Large intestine (tissue), 3 donors: Measurements from ENCODE around the gene ANKS1B. TPM values are rescaled to one million over a fixed set of nuclear protein-coding genes. Genes with fewer than 3 reads are reported as not detected.

Experiments used
- DNase-seq, 2 donors: peaks; one replicate each; pipeline versions ENCODE4 v3.0.0 to v3.0.0-alpha.2; 2013
- H3K27ac ChIP-seq: one replicate; pipeline ENCODE4 v1.5.1; 2013; ENCODE audit warnings: low read length
- H3K27me3 ChIP-seq: 2 replicates; pipeline ENCODE4 v1.6.1; 2013; ENCODE audit warnings: low read length; ENCODE audit not compliant: control insufficient read depth, insufficient read depth
- H3K36me3 ChIP-seq: 2 replicates; pipeline ENCODE4 v1.6.1; 2013; ENCODE audit warnings: low read length; ENCODE audit not compliant: control insufficient read depth, insufficient read depth
- H3K4me1 ChIP-seq: one replicate; pipeline ENCODE4 v1.6.1; 2013; ENCODE audit warnings: low read length; ENCODE audit not compliant: control insufficient read depth, insufficient read depth
- H3K4me3 ChIP-seq: one replicate; pipeline ENCODE4 v1.5.1; 2013; ENCODE audit warnings: low read length
- H3K9me3 ChIP-seq: one replicate; pipeline ENCODE4 v1.6.1; 2013; ENCODE audit warnings: mild to moderate bottlenecking, low read depth, low read length, moderate library complexity; ENCODE audit not compliant: control insufficient read depth
- WGBS: methylation state at CpG from one replicate; pipeline ENCODE4 v1.1.5; 2013; ENCODE audit warnings: low lambda C conversion rate; ENCODE audit not compliant: insufficient coverage; 5-methylcytosine and 5-hydroxymethylcytosine counted together
- polyA plus RNA-seq: library from polyadenylated mRNA; unstranded; fragments of 120-200 nt; gene quantifications from one replicate; pipeline ENCODE4 v1.2.1, GENCODE V29; 2013

The ANKS1B gene
- polyA plus RNA-seq, 1 donor, result 2.4 TPM

DNA sequence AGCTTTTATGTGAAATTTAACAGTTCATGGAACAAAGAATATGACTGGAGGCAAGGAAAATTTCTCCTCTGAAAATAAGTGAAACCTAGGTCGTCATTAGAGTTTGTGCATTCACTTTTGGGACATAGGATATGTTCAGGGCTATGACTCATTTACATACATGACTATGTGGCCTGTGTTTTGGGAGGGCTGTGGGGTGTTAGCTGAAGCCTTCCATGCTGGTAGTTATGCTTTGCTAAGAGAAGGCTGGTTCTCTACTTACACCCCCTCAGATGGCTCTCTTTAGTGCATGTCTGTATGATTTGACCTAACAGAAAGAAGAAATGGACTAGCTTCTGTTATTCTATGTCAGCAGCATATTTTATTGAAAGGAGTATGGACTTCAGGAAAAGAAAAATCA, 753.7 kb downstream of the ANKS1B start:
- Histone ChIP-seq H3K4me1 (no peaks in the 10 kb centered on the region), H3K9me3 (no peaks in the 10 kb centered on the region), H3K27me3 (no peaks in the 10 kb centered on the region), H3K4me3 (no peak overlapping the region), H3K36me3 (no peaks in the 10 kb centered on the region), H3K27ac (no peak overlapping the region)
- no peak for DNase-seq
- no CpG with 5 or more reads among the region's 1 CpG for WGBS

DNA sequence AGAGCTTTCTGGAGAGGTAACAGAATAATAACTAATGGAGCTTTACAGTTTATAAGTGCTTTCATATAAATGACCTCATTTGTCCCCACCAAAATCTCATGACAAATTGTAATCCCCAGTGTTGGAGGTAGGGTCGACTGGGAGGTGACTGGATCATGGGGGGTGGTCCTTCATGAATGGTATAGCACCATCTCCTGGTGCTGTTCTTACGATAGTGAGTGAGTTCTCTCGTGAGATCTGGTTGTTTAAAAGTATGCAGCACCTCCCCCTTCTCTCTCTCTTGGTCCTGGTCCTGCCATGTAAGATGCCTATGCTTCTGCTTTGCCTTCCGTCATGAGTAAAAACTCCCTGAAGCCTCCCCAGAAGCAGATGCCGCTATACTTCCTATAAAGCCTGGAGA, 760.5 kb downstream of the ANKS1B start:
- no peak overlapping the region for H3K27ac ChIP-seq
- WGBS, result no CpG with 5 or more reads among the region's 5 CpGs
- no peaks in the 10 kb centered on the region for H3K27me3 ChIP-seq
- no peaks in the 10 kb centered on the region for H3K36me3 ChIP-seq
- no peak for DNase-seq
- H3K4me1 ChIP-seq, result no peaks in the 10 kb centered on the region
- H3K9me3 ChIP-seq, result no peaks in the 10 kb centered on the region
- H3K4me3 ChIP-seq, result no peak overlapping the region

DNA sequence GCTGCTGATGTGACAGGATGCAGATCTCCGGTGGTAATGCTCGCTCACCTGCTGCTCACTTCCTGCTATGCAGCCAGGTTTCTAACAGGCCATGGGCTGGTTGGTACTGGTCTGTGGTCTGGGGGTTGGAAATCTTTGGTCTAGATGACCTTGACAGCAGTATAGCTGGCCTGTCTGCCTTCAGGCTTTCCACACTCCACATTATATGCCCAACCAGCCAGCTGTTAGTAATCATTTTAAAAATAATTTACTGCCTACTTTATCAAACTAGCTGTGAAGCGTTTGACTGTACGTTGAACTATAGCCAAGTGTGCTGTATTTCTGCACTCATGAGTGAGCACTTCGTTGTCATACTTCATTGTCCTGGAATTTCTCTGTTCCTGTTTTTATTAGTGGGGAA, 761.2 kb downstream of the ANKS1B start:
- no peak overlapping the region for H3K27ac ChIP-seq
- H3K4me3 ChIP-seq, result no peak overlapping the region
- no peaks in the 10 kb centered on the region for H3K27me3 ChIP-seq
- no peaks in the 10 kb centered on the region for H3K36me3 ChIP-seq
- DNase-seq, result peak in 1 of 2 donors; percentile 3
- no peaks in the 10 kb centered on the region for H3K9me3 ChIP-seq
- H3K4me1 ChIP-seq, result no peaks in the 10 kb centered on the region
- no CpG with 5 or more reads among the region's 5 CpGs for WGBS

DNA sequence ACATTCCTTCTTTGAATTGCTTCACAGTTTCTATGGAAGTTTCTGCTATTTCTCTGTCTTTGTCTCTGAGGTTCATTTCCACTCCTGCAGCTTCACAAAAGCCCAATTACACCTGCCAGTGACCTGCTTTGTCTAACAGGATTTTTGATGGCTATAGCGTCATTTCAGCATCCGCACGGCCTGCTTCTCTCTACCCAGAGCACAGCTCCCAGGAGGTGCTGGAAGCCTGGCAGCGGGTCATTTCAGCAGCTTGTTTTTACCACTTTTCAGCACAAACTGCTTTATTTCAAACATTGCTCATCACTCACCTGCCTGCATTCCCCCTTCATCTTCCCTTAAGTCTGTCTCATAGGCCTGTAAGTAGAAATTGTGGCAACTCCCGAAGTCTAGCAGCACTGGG, 771.7 kb downstream of the ANKS1B start:
- no peaks in the 10 kb centered on the region for H3K4me1 ChIP-seq
- no peaks in the 10 kb centered on the region for H3K27me3 ChIP-seq
- no peak for DNase-seq
- H3K27ac ChIP-seq, result no peak overlapping the region
- no peaks in the 10 kb centered on the region for H3K9me3 ChIP-seq
- no peak overlapping the region for H3K4me3 ChIP-seq
- no peaks in the 10 kb centered on the region for H3K36me3 ChIP-seq
- no CpG with 5 or more reads among the region's 5 CpGs for WGBS

DNA sequence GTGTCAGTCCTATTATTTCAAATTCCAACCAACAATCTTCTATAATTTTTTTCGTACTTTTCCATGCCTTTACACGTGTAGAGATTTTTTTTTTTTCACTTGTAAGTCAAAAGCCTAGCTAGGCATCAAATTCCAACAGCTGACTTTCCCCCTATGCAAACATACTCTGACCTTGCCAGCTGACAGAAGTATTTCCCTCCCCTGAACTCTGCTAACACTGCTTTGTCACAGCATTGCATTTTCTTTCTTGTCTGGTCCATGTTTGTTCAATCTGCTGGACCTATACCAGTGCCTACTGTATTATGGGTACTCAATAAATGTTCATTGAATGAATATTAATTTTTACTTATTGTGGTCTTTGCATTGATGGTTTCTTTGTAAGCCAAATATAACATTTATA, 772.5 kb downstream of the ANKS1B start:
- Histone ChIP-seq H3K4me3 (no peak overlapping the region), H3K9me3 (no peaks in the 10 kb centered on the region), H3K4me1 (no peaks in the 10 kb centered on the region), H3K36me3 (no peaks in the 10 kb centered on the region), H3K27me3 (no peaks in the 10 kb centered on the region), H3K27ac (no peak overlapping the region)
- DNase-seq, result no peak
- WGBS, result 25% methylated on average over 2 of the region's 2 CpGs

DNA sequence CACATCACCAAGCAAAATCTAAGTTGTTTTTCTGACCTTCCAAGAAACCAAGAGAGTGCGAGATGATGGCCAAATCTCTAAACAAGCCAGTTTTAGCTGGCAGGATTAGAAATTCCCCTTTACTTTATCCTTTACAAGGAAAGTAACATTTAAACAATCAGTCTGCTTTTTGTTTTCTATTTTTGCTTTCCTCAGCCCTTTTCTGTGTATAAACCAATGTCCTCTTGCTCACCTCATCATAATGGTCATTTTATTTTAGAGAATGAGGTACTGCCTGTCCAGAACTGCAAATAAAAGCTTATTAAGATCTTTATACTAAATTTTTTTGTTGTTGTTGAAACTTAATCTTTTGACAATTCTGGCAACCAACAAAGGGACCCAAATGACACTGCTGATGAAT, 779.6 kb downstream of the ANKS1B start:
- WGBS, result no CpG with 5 or more reads among the region's 1 CpG
- H3K4me3 ChIP-seq, result no peak overlapping the region
- no peaks in the 10 kb centered on the region for H3K36me3 ChIP-seq
- H3K9me3 ChIP-seq, result no peaks in the 10 kb centered on the region
- DNase-seq, result no peak
- H3K27ac ChIP-seq, result no peak overlapping the region
- no peaks in the 10 kb centered on the region for H3K4me1 ChIP-seq
- H3K27me3 ChIP-seq, result no peaks in the 10 kb centered on the region

DNA sequence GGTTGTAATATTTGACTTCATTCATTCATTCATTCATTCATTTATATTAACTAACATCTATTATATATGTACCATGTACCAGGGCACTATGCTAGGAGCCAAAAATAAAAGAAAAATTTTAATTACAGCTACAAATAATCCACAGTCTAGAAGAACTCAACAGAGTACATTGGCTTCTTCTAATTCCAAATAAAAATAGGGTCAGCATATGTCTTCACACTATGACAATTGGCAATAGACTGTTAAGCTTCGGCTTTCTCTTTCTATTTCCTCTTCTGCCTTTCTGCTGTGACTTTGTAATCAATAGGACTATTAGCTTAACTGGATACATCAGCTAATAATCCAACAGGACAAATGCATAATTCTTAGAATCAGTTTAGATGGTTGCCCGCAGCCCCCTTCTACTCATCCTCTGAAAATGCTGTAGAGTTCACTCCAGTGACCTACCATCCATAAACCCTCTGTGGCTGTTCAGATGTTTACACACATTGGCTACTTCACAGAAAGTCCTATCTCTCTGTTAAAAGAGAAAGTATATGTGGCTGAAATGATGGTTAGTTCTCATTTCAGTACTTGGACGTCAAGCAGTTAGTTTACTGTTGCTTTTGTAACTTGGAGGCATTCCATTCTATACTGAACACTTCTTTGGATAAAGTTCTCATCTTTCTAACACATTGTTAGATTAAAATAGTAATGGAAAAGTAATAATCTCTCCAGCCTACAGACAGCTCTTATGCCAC, 782.7 kb downstream of the ANKS1B start:
- Histone ChIP-seq H3K9me3 (no peaks in the 10 kb centered on the region), H3K4me3 (no peak overlapping the region), H3K27ac (no peak overlapping the region), H3K4me1 (no peaks in the 10 kb centered on the region), H3K27me3 (no peaks in the 10 kb centered on the region), H3K36me3 (no peaks in the 10 kb centered on the region)
- WGBS, result 100% methylated on average over 1 of the region's 3 CpGs
- DNase-seq, result no peak

DNA sequence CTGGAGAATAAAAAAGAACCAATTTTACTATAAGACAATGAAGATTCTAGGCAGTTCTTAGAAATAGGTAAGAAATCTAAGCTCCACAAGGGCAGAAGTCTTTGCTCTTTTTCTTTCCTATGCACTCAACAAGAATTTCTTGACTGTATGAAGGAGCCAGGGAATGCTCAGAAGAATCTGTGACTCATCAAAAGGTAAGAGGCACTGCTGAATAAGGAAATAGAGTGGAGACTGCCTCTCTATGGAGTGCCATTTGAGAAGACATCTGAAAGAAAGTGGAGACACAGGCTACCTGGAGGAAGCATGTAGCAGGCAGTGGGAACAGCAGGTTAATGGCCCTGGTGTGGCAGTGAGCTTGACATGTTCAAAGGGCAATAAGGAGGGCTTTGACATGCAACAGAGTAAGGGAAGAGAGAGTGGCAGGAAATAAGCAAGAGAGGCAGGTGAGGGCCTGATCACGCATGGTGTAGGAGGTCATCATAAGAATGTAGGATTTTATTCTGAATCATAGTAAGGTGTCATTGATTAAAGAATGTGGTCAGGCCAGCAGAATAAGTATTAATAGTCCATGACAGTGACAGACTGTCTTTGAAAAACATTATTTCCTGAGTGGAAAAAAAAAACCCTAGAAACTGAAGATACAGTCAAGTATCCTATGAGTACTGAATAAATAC, 783.9 kb downstream of the ANKS1B start:
- Histone ChIP-seq H3K27me3 (no peaks in the 10 kb centered on the region), H3K4me3 (no peak overlapping the region), H3K9me3 (no peaks in the 10 kb centered on the region), H3K27ac (no peak overlapping the region), H3K4me1 (no peaks in the 10 kb centered on the region), H3K36me3 (no peaks in the 10 kb centered on the region)
- 0% methylated on average over 1 of the region's 1 CpG for WGBS
- DNase-seq, result no peak

DNA sequence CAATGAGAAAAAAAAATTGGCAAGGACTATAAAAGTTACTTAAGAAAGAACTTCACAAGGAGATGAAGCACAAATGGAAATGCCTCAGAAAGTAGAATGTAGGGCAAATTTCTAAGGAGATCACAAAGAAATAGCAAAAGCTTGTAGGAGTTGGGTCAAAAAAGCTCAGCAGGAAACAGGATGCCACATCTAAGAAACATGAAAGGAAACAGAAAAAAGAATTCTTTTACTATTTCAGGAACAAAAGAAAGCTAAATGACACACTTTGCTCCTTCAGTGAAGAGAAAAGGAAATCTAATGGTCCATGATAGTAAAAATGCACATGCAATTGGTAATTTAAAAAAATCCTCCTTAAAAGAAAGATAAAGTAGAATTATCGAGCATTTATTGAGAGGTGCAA, 789.3 kb downstream of the ANKS1B start:
- Histone ChIP-seq H3K27me3 (no peaks in the 10 kb centered on the region), H3K4me1 (no peaks in the 10 kb centered on the region), H3K36me3 (no peaks in the 10 kb centered on the region), H3K4me3 (no peak overlapping the region), H3K9me3 (no peaks in the 10 kb centered on the region), H3K27ac (no peak overlapping the region)
- 86% methylated on average over 1 of the region's 1 CpG for WGBS
- DNase-seq, result no peak

DNA sequence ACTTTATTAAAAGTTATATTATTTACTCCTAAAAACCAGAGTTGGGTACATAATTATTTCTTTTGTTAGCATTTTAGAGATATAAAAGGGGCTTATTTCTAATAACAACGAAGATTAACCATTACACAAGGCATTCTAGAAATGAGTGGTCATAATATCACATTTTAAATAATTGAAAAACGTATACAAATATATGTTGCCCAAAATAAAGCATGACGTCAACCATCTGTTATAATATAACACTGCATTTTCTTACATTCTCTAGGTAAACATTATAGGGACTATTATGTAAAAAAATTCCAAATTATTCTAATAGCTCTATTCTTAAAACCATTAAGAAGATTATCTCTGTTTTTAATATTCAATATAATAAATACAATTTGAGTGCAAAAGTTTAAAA, 792.2 kb downstream of the ANKS1B start:
- no peak for DNase-seq
- Histone ChIP-seq H3K27me3 (no peaks in the 10 kb centered on the region), H3K27ac (no peak overlapping the region), H3K4me1 (no peaks in the 10 kb centered on the region), H3K4me3 (no peak overlapping the region), H3K36me3 (no peaks in the 10 kb centered on the region), H3K9me3 (no peaks in the 10 kb centered on the region)
- 0% methylated on average over 1 of the region's 3 CpGs for WGBS

DNA sequence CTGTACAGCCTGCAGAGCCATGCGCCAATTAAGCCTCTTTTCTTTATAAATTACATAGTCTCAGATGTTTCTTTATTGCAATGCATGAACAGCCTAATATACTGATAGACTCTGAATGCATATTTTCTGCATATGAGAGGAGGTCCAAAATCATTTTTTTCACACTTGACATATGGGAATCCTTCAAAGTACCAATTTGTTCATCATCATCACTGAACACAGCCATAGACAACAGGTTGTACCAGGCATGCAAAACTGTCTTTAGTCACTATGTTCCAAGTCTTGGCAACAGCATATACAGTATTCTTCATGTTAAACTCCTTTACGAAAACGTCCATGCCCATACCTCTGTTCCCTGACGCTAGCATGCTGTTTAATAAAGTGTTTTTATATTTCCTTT, 807.9 kb downstream of the ANKS1B start:
- no peaks in the 10 kb centered on the region for H3K27me3 ChIP-seq
- no peaks in the 10 kb centered on the region for H3K4me1 ChIP-seq
- no peaks in the 10 kb centered on the region for H3K36me3 ChIP-seq
- no peak overlapping the region for H3K27ac ChIP-seq
- no peak for DNase-seq
- H3K4me3 ChIP-seq, result no peak overlapping the region
- H3K9me3 ChIP-seq, result no peaks in the 10 kb centered on the region
- WGBS, result no CpG with 5 or more reads among the region's 4 CpGs
